ENCODE data around the gene TRABD2B. TPM values are rescaled to one million over a fixed set of nuclear protein-coding genes. Genes with fewer than 3 reads are reported as not detected.

Gene TRABD2B
- total RNA-seq, 1 experiment from 2014 or later: 10.3 TPM

- Mint-ChIP-seq H3K27me3 (ENCODE audit: low read depth) (peaks cover 13% of the 10 kb centered on the region), H3K27ac (no peak overlapping the region), H3K4me3 (no peak overlapping the region), H3K9me3 (peaks cover 9% of the 10 kb centered on the region), H3K36me3 (peaks cover 9% of the 10 kb centered on the region), H3K4me1 (no peaks in the 10 kb centered on the region; the same call in 1 of the 2 replicates)
- DNase-seq (ENCODE audit: low spot score) (no peak), ATAC-seq (peak; percentile 78)
- ChIA-PET CTCF (interaction anchor here (0.9 to 2.2 kb wide), 9 partner anchors 19 to 226 kb away, joined by 3 to 9 read pairs (median 5); partner anchors contain the start of gene TRABD2B), POLR2A (no interaction called here)
- no peak for TF ChIP-seq FOXP4 (CRISPR knock-in tag; IDR thresholded peaks at IDR 0.05)
- no peak for TF ChIP-seq GRHL2 (CRISPR knock-in tag; IDR thresholded peaks at IDR 0.05; ENCODE audit: insufficient replicate concordance, severe bottlenecking)
- TF ChIP-seq ETV6 (CRISPR knock-in tag; IDR thresholded peaks at IDR 0.05): no peak
- no peak for TF ChIP-seq RELA (CRISPR knock-in tag; IDR thresholded peaks at IDR 0.05; ENCODE audit: borderline replicate concordance)
- TF ChIP-seq SOX15 (CRISPR knock-in tag; IDR thresholded peaks at IDR 0.05): no peak
- TF ChIP-seq HMGA2 (CRISPR knock-in tag; IDR thresholded peaks at IDR 0.05): no peak
- no peak for TF ChIP-seq ZNF425 (CRISPR knock-in tag; conservative IDR thresholded peaks at IDR 0.05)
- no peak for TF ChIP-seq MXD4 (CRISPR knock-in tag; IDR thresholded peaks at IDR 0.05; ENCODE audit: borderline replicate concordance)
- no peak for TF ChIP-seq KAT7 (CRISPR knock-in tag; IDR thresholded peaks at IDR 0.05; ENCODE audit: borderline replicate concordance)
- no peak for TF ChIP-seq CDX4 (CRISPR knock-in tag; IDR thresholded peaks at IDR 0.05; ENCODE audit: borderline replicate concordance)
- no peak for TF ChIP-seq ZNF416 (CRISPR knock-in tag; IDR thresholded peaks at IDR 0.05)
- TF ChIP-seq ZNF232 (CRISPR knock-in tag; IDR thresholded peaks at IDR 0.05): no peak
- no peak for TF ChIP-seq FOXJ3 (CRISPR knock-in tag; IDR thresholded peaks at IDR 0.05; ENCODE audit: borderline replicate concordance)
- no peak for TF ChIP-seq ATF2 (CRISPR knock-in tag; IDR thresholded peaks at IDR 0.05; ENCODE audit: borderline replicate concordance, low read depth)
- TF ChIP-seq ZBTB43 (CRISPR knock-in tag; IDR thresholded peaks at IDR 0.05): no peak
- no peak for TF ChIP-seq ZNF423 (CRISPR knock-in tag; IDR thresholded peaks at IDR 0.05)
- TF ChIP-seq ZNF281 (CRISPR knock-in tag; IDR thresholded peaks at IDR 0.05): no peak
- TF ChIP-seq NFYB (CRISPR knock-in tag; conservative IDR thresholded peaks at IDR 0.05; ENCODE audit: low read depth): no peak
- no peak for TF ChIP-seq ZNF396 (CRISPR knock-in tag; IDR thresholded peaks at IDR 0.05; ENCODE audit: borderline replicate concordance)
Observed at GRCh38 chr1:47951545-47952235, 45.5 kb downstream of the TRABD2B start.

Measured in WTC11 (cell line).